ENCODE results near the gene PLCE1. TPM values are rescaled to one million over a fixed set of nuclear protein-coding genes. Genes with fewer than 3 reads are reported as not detected.

Gene PLCE1
- total RNA-seq (10 to 100 TPM in 1 of 2 donors, 1 to 10 TPM in 1; 8.9 to 15.7 TPM), polyA plus RNA-seq (1 to 10 TPM; 1.5 to 1.6 TPM)
- long read RNA-seq, donor 1, full-length matches to known transcripts, result 1 of 11 reads
- long read RNA-seq, donor 1, partial matches to known transcripts, result 10 of 11 reads
- long read RNA-seq, donor 1, other reads (novel, unspliced or antisense), result 0 of 11 reads
- long read RNA-seq, donor 2, partial matches to known transcripts, result 8 of 8 reads
- long read RNA-seq, donor 2, other reads (novel, unspliced or antisense), result 0 of 8 reads
- long read RNA-seq, donor 3, partial matches to known transcripts, result 11 of 11 reads
- long read RNA-seq, donor 3, other reads (novel, unspliced or antisense), result 0 of 11 reads
- long read RNA-seq, donor 4, result 0 reads
- long read RNA-seq, donor 5, partial matches to known transcripts, result 11 of 11 reads
- long read RNA-seq, donor 5, other reads (novel, unspliced or antisense), result 0 of 11 reads

GRCh38 chr10:93993782-93994437 is at the start of gene PLCE1:
PLCE1 (plus strand) TSS chr10:93993931; CDS start chr10:94031047, 37,116 bp downstream.
- H3K27me3 ChIP-seq (ENCODE audit: control insufficient read depth in 3 of 3, insufficient read depth in 3 of 3, low read length in 2 of 3), result peaks cover 0 to 4% (median 0%) of the 10 kb centered on the region in 3 donors
- H3K4me1 ChIP-seq (ENCODE audit: control insufficient read depth in 5 of 5, insufficient read depth in 5 of 5, low read length in 5 of 5), result peaks cover 0 to 46% (median 18%) of the 10 kb centered on the region in 5 donors
- peaks cover 0 to 2% (median 0%) of the 10 kb centered on the region in 4 donors for H3K9me3 ChIP-seq (ENCODE audit: control insufficient read depth in 4 of 4, insufficient read depth in 3 of 4, low read length in 3 of 4)
- no peak for TF ChIP-seq CTCF (IDR thresholded peaks at IDR 0.05; ENCODE audit: control extremely low read depth, extremely low read depth)
- peak within 1 kb of the TSS in 1 of 2 donors; percentile 58 for H3K27ac ChIP-seq (ENCODE audit: low read depth in 1 of 2, low read length in 1 of 2)
- H3K36me3 ChIP-seq (ENCODE audit: control insufficient read depth in 4 of 4, insufficient read depth in 4 of 4, low read length in 4 of 4), result no peaks in the 10 kb centered on the region
- H3K4me3 ChIP-seq, result peak within 1 kb of the TSS; percentile 62
- DNase-seq (peak; percentile 64 to 80 (median 70)), ATAC-seq (ENCODE audit: insufficient read depth, low FRiP score) (peak; percentile 82)
- H3K9ac ChIP-seq (ENCODE audit: insufficient read depth in 1 of 2, low read length in 2 of 2), result peak within 1 kb of the TSS; percentile 48 to 74
- 2 to 3% methylated on average over 29 to 83 of the region's 83 CpGs for WGBS, 2 donors

DNA sequence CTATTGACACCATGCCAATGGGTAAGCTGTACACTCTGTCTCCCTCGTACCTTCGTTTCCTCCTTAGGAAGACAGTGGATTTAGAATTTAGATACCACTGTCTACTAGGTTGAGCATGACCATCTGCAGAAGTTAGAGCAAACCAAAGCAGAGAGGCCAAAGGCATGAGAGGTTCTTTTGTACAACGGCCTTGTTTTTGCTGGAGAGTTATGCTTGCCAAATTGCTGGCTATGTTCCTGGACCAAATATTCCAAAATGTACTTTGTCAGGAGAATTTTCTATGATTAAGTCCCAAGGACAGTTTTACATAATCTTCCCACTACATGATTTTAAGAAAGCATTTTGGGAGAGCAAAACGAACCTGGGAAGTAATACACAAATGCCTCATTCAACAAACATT is 47.9 kb upstream of the PLCE1 start:
- no peaks in the 10 kb centered on the region for H3K36me3 ChIP-seq (ENCODE audit: control insufficient read depth in 4 of 4, insufficient read depth in 4 of 4, low read length in 4 of 4)
- H3K4me3 ChIP-seq, result no peak overlapping the region
- ATAC-seq (ENCODE audit: insufficient read depth, low FRiP score) (no peak), DNase-seq (peak in 2 of 3 donors; percentile 46 to 61)
- 76 to 81% methylated on average over 4 of the region's 4 CpGs for WGBS, 2 donors
- peaks cover 0 to 1% (median 0%) of the 10 kb centered on the region in 4 donors for H3K9me3 ChIP-seq (ENCODE audit: control insufficient read depth in 4 of 4, insufficient read depth in 3 of 4, low read length in 3 of 4)
- TF ChIP-seq CTCF (IDR thresholded peaks at IDR 0.05; ENCODE audit: control extremely low read depth, extremely low read depth), result no peak
- H3K27ac ChIP-seq (ENCODE audit: low read depth in 1 of 2, low read length in 1 of 2), result no peak overlapping the region
- no peaks in the 10 kb centered on the region for H3K27me3 ChIP-seq (ENCODE audit: control insufficient read depth in 3 of 3, insufficient read depth in 3 of 3, low read length in 2 of 3)
- H3K4me1 ChIP-seq (ENCODE audit: control insufficient read depth in 5 of 5, insufficient read depth in 5 of 5, low read length in 5 of 5), result peaks cover 0 to 8% (median 4%) of the 10 kb centered on the region in 5 donors
- H3K9ac ChIP-seq (ENCODE audit: insufficient read depth in 1 of 2, low read length in 2 of 2), result no peak overlapping the region

DNA sequence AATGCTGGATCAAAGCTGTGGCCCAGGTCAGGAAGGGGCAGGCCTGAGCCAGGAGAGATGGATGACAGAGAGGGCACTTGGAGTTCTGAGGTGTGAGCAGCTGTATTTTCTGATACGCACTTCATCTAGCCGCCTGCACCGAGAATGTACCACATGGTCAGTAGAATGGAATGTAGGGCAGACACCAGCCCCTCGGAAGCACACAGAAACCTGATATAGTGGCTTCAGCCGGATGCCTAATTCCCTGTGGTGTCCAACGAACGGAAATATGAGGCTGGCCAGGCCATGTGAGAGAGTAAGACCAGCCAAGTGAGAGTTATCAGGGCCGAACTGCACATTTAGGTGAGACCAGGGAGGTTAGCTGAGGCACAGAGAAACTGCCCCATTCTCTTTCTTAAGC is 46.7 kb upstream of the PLCE1 start:
- H3K4me1 ChIP-seq (ENCODE audit: control insufficient read depth in 5 of 5, insufficient read depth in 5 of 5, low read length in 5 of 5), result peaks cover 0 to 8% (median 4%) of the 10 kb centered on the region in 5 donors
- no peak for TF ChIP-seq CTCF (IDR thresholded peaks at IDR 0.05; ENCODE audit: control extremely low read depth, extremely low read depth)
- H3K9me3 ChIP-seq (ENCODE audit: control insufficient read depth in 4 of 4, insufficient read depth in 3 of 4, low read length in 3 of 4), result peaks cover 0 to 1% (median 0%) of the 10 kb centered on the region in 4 donors
- H3K27ac ChIP-seq (ENCODE audit: low read depth in 1 of 2, low read length in 1 of 2), result no peak overlapping the region
- 66 to 79% methylated on average over 8 of the region's 8 CpGs for WGBS, 2 donors
- H3K9ac ChIP-seq (ENCODE audit: insufficient read depth in 1 of 2, low read length in 2 of 2), result no peak overlapping the region
- H3K36me3 ChIP-seq (ENCODE audit: control insufficient read depth in 4 of 4, insufficient read depth in 4 of 4, low read length in 4 of 4), result no peaks in the 10 kb centered on the region
- H3K4me3 ChIP-seq, result no peak overlapping the region
- DNase-seq, result peak; percentile 63 to 67 (median 63)
- H3K27me3 ChIP-seq (ENCODE audit: control insufficient read depth in 3 of 3, insufficient read depth in 3 of 3, low read length in 2 of 3), result no peaks in the 10 kb centered on the region
- no peak for ATAC-seq (ENCODE audit: insufficient read depth, low FRiP score)

Data from lung (tissue), 16 donors.